Measurements from ENCODE around the gene RABL2A. TPM values are rescaled to one million over a fixed set of nuclear protein-coding genes. Genes with fewer than 3 reads are reported as not detected.
"Not testable (repeated sequence)": the region's sequence is repeated elsewhere in the genome, so short reads cannot be mapped to it uniquely, and the experiment has no call there.

Gene RABL2A
- total RNA-seq, 6 experiments from 2014 or later = 3.7 to 6.5 (median 5.5) TPM

GRCh38 chr2:113685471-113685870 is 58.4 kb downstream of the RABL2A start:
- no peak for TF ChIP-seq CTCF (IDR thresholded peaks at IDR 0.05)
- H3K27me3 Mint-ChIP-seq (ENCODE audit: insufficient read depth) = peaks cover 11% of the 10 kb centered on the region; the same call in 1 of the 2 replicates
- H3K27ac Mint-ChIP-seq = no peak overlapping the region
- H3K36me3 Mint-ChIP-seq (ENCODE audit: low read depth) = no peaks in the 10 kb centered on the region
- DNase-seq = peak; percentile 4
- H3K4me3 Mint-ChIP-seq = no peak overlapping the region
- H3K4me1 Mint-ChIP-seq (ENCODE audit: low read depth) = peaks cover 10% of the 10 kb centered on the region
- H3K9me3 Mint-ChIP-seq = no peaks in the 10 kb centered on the region

- peak; percentile 49 for DNase-seq
- no peaks in the 10 kb centered on the region for H3K36me3 Mint-ChIP-seq (ENCODE audit: low read depth)
- peaks cover 10% of the 10 kb centered on the region for H3K4me1 Mint-ChIP-seq (ENCODE audit: low read depth)
- H3K9me3 Mint-ChIP-seq = no peaks in the 10 kb centered on the region
- H3K27me3 Mint-ChIP-seq (ENCODE audit: insufficient read depth) = peaks cover 11% of the 10 kb centered on the region; the same call in 1 of the 2 replicates
- no peak overlapping the region for H3K27ac Mint-ChIP-seq
- no peak overlapping the region for H3K4me3 Mint-ChIP-seq
- no peak for TF ChIP-seq CTCF (IDR thresholded peaks at IDR 0.05)
Observed at GRCh38 chr2:113686537-113686936, 59.5 kb downstream of the RABL2A start.

GRCh38 chr2:113690871-113691270 is 63.8 kb downstream of the RABL2A start:
- not testable (repeated sequence) for H3K27me3 Mint-ChIP-seq (ENCODE audit: insufficient read depth); H3K9me3 Mint-ChIP-seq; H3K36me3 Mint-ChIP-seq (ENCODE audit: low read depth); H3K27ac Mint-ChIP-seq; H3K4me1 Mint-ChIP-seq (ENCODE audit: low read depth); DNase-seq; H3K4me3 Mint-ChIP-seq

Small RNA genes within 50 kb of the gene (microRNA-seq; reads per million reads assigned to microRNA genes)
- gene MIR1302-3 = not detected

Other genes starting within 250 kb of the RABL2A start
- gene ZNG1B, start 189.6 kb upstream of the RABL2A start, total RNA-seq (2021; fragmentation: NEBNext Ultra II Directional; extraction: Animal tissue kit (Norgen Biotek cat#: 25700)) = 10 to 100 TPM; 19.5 to 32.2 (median 26.2) TPM
- under 1 TPM in 2 of 6 experiments, not detected in 4; 0.07 to 0.19 TPM for gene FOXD4L1, start 128.6 kb upstream of the RABL2A start, total RNA-seq (2021; fragmentation: NEBNext Ultra II Directional; extraction: Animal tissue kit (Norgen Biotek cat#: 25700))
- 100 to 1,000 TPM; 104 to 151 (median 119) TPM for gene SLC35F5, start 129.4 kb downstream of the RABL2A start, total RNA-seq (2021; fragmentation: NEBNext Ultra II Directional; extraction: Animal tissue kit (Norgen Biotek cat#: 25700))

Data from HFFc6 (cell line).